BJ (cell line): ENCODE data around the gene GATA1. TPM values are rescaled to one million over a fixed set of nuclear protein-coding genes. Genes with fewer than 3 reads are reported as not detected.

Experiments used
- CTCF ChIA-PET: fragments of 350-600 bp; formaldehyde crosslinking; extraction: SDS; loops from one replicate; lab custom pipeline; 2021; ENCODE audit warnings: antibody characterized with exemption, inconsistent platforms; lab: Yijun Ruan, JAX
- POLR2A ChIA-PET: fragments of 300-600 bp; sonication (Branson Sonifier 250); formaldehyde crosslinking; extraction: SDS; loops from one replicate; lab custom pipeline; 2021; ENCODE audit warnings: antibody characterized with exemption; lab: Charles Lee
- DNase-seq: peaks from one replicate; pipeline ENCODE4 v3.0.0-alpha.2; 2011; ENCODE audit warnings: low read depth
- H3K27me3 ChIP-seq: 2 replicates; pipeline ENCODE4 v1.6.0; 2011; ENCODE audit warnings: low read length; ENCODE audit not compliant: control insufficient read depth, insufficient read depth
- H3K36me3 ChIP-seq: 2 replicates; pipeline ENCODE4 v1.5.1; 2011; ENCODE audit warnings: low read length; ENCODE audit not compliant: control insufficient read depth, insufficient read depth
- H3K4me3 ChIP-seq: 2 replicates; pipeline ENCODE4 v1.5.1; 2011; ENCODE audit warnings: low read depth, mild to moderate bottlenecking, control low read depth, low read length
- CTCF ChIP-seq: IDR thresholded peaks from 2 replicates; pipeline ENCODE4 v1.5.1; 2011; ENCODE audit warnings: low read depth, mild to moderate bottlenecking, control low read depth, inconsistent platforms, low read length, moderate library complexity; ENCODE audit not compliant: insufficient read depth
- polyA plus RNA-seq: library from polyadenylated mRNA; depleted of rRNA; stranded (reverse); fragments of >200 nt; gene quantifications from 2 replicates; pipeline ENCODE4 v1.2.3, GENCODE V29; 2011

GATA1 gene
- polyA plus RNA-seq, 1 experiment = not detected

DNA sequence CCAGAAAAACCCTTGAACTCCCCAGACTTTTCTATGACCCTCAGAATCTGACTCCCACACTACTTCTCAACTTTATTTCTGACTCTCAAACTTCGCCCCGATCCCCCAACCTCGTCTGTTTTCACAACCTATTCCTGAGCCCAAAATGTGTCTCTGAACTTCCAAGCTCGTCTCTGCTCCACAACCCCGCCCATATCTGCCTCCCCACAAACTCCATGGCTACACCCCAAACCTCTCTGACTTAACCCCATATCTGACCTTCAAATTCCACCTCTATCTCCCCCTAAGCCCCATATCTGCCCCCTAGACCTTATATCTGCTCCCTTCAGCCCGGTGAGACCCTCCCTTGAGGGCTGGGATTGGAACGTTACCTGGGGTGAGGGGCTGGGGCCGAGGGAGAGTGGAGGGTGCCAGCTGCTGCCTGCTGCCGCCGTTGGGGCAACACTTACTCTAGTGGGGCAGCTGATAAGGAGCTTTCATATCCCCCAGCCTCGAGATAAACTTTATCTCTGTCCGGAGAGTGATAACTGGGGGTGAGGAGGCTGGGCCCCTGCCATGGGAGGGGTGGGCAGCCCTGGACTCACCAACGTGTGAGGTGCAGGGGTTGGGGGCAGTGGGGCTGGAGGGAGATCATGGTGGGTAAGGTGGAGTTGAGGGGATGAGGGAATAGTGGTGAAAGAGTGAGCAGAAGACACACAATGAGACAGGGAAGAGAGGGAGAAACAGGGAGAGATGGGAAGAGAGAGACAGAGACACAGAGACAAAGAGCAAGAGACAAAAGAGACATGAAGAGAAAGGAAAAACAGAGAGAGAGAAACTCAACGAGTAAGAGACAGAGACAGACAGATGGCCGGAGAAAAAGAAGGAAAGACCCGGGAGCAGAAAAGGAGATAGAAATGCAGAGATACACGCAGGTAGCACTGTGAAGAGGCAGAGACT, 1.4 kb downstream of the GATA1 start:
- Histone ChIP-seq H3K36me3 (no peaks in the 10 kb centered on the region), H3K27me3 (no peaks in the 10 kb centered on the region), H3K4me3 (no peak overlapping the region)
- TF ChIP-seq CTCF = no peak
- ChIA-PET POLR2A (no interaction called here), CTCF (no interaction called here)
- DNase-seq = no peak

DNA sequence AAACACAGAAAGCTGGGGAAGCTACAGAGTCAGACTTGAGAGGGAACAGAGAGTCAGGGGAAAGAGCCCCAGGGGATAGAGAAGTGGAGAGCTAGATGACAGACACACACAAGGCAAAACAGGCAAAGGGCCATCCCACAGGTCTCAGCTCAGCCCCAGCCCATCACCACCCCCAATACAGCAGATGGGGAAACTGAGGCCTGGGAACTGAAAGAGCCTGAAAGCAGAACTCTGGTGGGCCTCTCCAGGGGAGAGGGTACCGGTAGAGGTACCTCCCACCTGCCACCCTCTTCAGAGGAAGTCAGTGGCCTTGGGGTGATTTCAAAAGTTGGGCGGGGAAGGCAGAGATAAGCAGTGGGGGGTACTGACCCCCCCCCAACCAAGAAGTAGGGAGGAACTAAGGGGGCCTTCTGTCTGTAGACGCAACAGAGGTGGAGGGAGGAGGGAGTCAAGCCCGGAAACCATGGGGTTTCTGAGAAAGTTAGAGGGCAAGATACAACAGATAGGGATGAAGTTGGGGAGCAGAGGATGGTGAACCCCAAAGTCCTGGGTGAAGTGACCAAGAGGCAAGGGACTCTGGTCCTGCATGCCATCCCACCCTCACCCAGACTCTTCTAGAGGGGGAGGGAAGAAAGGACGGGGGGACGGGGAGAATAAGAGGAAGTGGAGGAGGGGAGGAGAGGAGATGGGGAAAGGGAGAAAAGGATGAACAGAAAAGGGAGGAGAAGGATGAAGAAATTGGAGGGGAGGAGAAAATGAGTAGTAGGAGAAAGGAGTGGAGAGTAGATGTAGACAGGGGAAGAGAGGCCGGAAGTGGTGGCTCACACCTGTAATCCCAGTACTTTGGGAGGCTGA, 3.2 kb downstream of the GATA1 start:
- POLR2A ChIA-PET = no interaction called here

DNA sequence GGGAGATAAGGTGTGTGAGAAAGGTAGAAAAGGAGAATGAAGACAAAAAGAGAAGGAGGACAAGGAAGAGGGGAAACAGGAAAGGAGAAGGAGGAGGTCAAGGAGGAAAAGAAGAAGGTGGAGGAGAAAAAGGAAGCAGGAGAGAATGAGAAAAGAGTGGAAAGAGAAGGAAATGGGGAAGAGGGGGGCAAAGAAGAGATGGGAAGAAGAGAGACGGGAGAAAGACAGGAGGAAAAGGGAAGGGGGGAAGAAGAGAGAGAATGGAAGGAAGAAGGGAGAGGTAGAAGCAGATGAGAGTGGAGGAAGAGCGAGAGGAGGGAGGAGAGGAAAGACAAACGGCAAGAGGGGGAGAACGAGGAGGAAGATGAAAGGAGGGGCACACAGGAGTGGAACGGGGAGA, 4.1 kb downstream of the GATA1 start:
- POLR2A ChIA-PET = no interaction called here
- no peak overlapping the region for H3K4me3 ChIP-seq
- H3K36me3 ChIP-seq = no peaks in the 10 kb centered on the region
- TF ChIP-seq CTCF = no peak
- H3K27me3 ChIP-seq = no peaks in the 10 kb centered on the region
- CTCF ChIA-PET = no interaction called here
- no peak for DNase-seq

More for the DNA sequence above, 3.2 kb downstream of the GATA1 start:
- Histone ChIP-seq H3K27me3 (no peaks in the 10 kb centered on the region), H3K36me3 (no peaks in the 10 kb centered on the region), H3K4me3 (no peak overlapping the region)
- no peak for TF ChIP-seq CTCF
- CTCF ChIA-PET = no interaction called here
- no peak for DNase-seq

DNA sequence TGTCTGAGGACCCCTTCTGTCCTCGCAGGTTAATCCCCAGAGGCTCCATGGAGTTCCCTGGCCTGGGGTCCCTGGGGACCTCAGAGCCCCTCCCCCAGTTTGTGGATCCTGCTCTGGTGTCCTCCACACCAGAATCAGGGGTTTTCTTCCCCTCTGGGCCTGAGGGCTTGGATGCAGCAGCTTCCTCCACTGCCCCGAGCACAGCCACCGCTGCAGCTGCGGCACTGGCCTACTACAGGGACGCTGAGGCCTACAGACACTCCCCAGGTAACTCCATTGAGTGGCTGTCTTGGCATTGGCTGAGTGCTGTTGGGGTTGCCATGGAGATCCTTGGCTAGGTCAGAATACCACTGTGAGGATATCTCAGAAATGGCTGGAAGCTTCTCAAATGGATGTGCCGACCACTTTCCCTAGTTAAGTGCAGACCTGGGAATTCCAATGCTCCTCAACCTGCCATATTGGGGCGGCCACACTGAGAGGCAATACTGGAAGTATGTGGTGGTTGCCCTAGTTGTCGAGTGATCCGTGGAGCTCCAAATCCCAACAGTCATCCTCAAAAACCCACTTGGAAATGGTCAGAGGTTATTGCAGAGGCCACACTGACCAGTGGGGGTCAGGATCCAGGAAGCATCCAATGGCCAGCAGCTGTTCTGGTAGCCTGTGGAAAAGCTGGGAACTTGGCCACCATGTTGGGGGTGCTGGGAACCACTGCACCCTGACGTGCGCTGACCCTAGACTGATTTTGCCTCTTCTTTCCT, 4.9 kb downstream of the GATA1 start:
- POLR2A ChIA-PET = no interaction called here
- CTCF ChIA-PET = no interaction called here

More for the DNA sequence above, 4.9 kb downstream of the GATA1 start:
- no peak for TF ChIP-seq CTCF
- H3K4me3 ChIP-seq = no peak overlapping the region
- no peaks in the 10 kb centered on the region for H3K27me3 ChIP-seq
- no peaks in the 10 kb centered on the region for H3K36me3 ChIP-seq
- DNase-seq = no peak
